GM23248 (cell line): ENCODE results near the gene CACHD1.
"Not testable (repeated sequence)": the region's sequence is repeated elsewhere in the genome, so short reads cannot be mapped to it uniquely, and the experiment has no call there.

ENCODE experiments used
- EZH2 ChIP-seq: fragments of 200-600 bp; sonication (generic); IDR thresholded peaks from 2 replicates; pipeline ENCODE4 v1.6.1; 2018; ENCODE audit warnings: antibody characterized with exemption, mild to moderate bottlenecking; ENCODE audit not compliant: insufficient read depth, poor library complexity, severe bottlenecking
- EZH2phosphoT487 ChIP-seq: fragments of 200-600 bp; sonication (generic); IDR thresholded peaks from 2 replicates; pipeline ENCODE4 v1.6.1; 2018; ENCODE audit warnings: antibody characterized with exemption, moderate library complexity, mild to moderate bottlenecking, low read depth; ENCODE audit not compliant: insufficient read depth

- TF ChIP-seq EZH2phosphoT487, EZH2: not testable (repeated sequence)
These were observed 270.8 kb downstream of the CACHD1 start for GRCh38 chr1:64740687-64741086.
